ENCODE results near the gene STX17. TPM values are rescaled to one million over a fixed set of nuclear protein-coding genes. Genes with fewer than 3 reads are reported as not detected.

The STX17 gene
- total RNA-seq, 4 donors from 2014 or later: 24.3 to 43.1 (median 33.7) TPM

DNA sequence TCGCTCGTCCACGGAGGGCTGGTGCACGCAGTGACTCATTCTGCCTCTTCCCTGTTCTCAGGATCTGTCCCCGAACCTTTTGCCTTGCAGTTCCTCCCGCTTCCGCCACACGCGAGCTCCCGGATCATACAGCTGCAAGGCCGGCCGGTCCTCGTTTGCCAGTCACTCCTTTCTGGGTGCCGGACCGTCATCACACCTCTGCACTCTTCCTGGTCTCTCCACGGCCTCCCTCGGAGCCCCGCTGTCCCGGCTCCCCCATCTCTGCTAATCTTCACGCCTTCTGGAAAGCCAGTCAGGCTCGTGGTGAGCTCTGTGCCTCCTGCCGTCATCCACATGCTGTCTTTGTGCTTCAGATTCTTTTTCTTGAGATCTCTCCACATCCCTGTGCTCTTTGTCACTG lies 91.8 kb downstream of the STX17 start:
- TF ChIP-seq, protein P1, sequence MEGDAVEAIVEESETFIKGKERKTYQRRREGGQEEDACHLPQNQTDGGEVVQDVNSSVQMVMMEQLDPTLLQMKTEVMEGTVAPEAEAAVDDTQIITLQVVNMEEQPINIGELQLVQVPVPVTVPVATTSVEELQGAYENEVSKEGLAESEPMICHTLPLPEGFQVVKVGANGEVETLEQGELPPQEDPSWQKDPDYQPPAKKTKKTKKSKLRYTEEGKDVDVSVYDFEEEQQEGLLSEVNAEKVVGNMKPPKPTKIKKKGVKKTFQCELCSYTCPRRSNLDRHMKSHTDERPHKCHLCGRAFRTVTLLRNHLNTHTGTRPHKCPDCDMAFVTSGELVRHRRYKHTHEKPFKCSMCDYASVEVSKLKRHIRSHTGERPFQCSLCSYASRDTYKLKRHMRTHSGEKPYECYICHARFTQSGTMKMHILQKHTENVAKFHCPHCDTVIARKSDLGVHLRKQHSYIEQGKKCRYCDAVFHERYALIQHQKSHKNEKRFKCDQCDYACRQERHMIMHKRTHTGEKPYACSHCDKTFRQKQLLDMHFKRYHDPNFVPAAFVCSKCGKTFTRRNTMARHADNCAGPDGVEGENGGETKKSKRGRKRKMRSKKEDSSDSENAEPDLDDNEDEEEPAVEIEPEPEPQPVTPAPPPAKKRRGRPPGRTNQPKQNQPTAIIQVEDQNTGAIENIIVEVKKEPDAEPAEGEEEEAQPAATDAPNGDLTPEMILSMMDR (IDR thresholded peaks at IDR 0.05): no peak
- no peak for TF ChIP-seq EP300 (IDR thresholded peaks at IDR 0.05)
- TF ChIP-seq POLR2A (IDR thresholded peaks at IDR 0.05): no peak
- 92% methylated on average over 22 of the region's 22 CpGs for WGBS, 2 donors
- no peaks in the 10 kb centered on the region for H3K4me1 ChIP-seq
- no peaks in the 10 kb centered on the region for H3K27me3 ChIP-seq
- H3K36me3 ChIP-seq: peaks cover 0 to 38% (median 0%) of the 10 kb centered on the region in 3 donors
- no peak for DNase-seq (ENCODE audit: low spot score in 2 of 2)
- no peak overlapping the region for H3K4me3 ChIP-seq
- H3K27ac ChIP-seq: no peak overlapping the region
- H3K9me3 ChIP-seq: peaks cover 0 to 34% (median 0%) of the 10 kb centered on the region in 4 donors

DNA sequence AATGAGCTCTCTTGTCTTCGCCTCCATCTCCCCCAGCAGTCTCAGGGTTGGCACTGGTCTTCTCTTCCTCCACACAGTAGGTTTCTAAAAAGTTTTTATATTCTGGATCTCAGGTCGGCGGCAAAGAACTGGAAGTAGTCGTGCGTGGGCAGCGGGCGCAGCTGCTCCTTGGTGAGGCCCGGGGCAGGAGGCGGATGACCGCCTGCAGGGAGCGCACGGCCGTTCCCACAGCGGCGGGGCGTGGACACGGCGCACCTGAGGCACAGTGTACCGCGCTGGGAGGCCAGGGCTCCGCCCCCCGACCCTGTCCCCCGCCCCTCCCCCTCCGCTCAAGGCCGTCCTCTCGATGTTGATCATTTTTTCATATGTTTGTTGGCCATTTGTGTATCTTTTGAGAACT lies 92.4 kb downstream of the STX17 start:
- Histone ChIP-seq H3K4me3 (no peak overlapping the region), H3K36me3 (peaks cover 0 to 39% (median 0%) of the 10 kb centered on the region in 3 donors), H3K9me3 (peaks cover 0 to 32% (median 0%) of the 10 kb centered on the region in 4 donors), H3K4me1 (no peaks in the 10 kb centered on the region), H3K27me3 (no peaks in the 10 kb centered on the region), H3K27ac (no peak overlapping the region)
- TF ChIP-seq POLR2A (IDR thresholded peaks at IDR 0.05) (no peak), EP300 (IDR thresholded peaks at IDR 0.05) (no peak)
- TF ChIP-seq, protein P1 (IDR thresholded peaks at IDR 0.05): no peak
- 95 to 98% methylated on average over 24 to 26 of the region's 26 CpGs for WGBS, 2 donors
- no peak for DNase-seq (ENCODE audit: low spot score in 2 of 2)

DNA sequence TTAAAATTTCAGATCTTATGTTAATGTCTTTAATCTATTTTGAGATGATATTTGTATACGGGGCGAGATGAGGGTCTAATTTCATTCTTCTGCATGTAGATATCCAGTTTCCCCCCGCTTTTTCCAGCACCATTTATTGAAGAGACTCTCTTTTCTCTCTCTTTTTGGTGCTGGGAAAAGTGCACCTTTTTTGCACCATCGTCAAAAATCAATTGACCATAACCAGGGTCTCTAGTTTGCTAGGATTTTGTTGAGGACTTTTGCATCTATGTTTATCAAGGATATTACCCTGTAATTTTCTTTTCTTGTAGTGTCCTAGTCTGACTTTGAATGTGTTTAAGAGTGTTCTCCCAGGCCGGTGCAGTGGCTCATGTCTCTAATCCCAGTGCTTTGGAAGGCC lies 93.3 kb downstream of the STX17 start:
- peaks cover 0 to 46% (median 0%) of the 10 kb centered on the region in 3 donors for H3K36me3 ChIP-seq
- TF ChIP-seq EP300 (IDR thresholded peaks at IDR 0.05): no peak
- TF ChIP-seq POLR2A (IDR thresholded peaks at IDR 0.05): no peak
- TF ChIP-seq, protein P1 (IDR thresholded peaks at IDR 0.05): no peak
- no peak overlapping the region for H3K27ac ChIP-seq
- peaks cover 0 to 23% (median 0%) of the 10 kb centered on the region in 4 donors for H3K9me3 ChIP-seq
- DNase-seq (ENCODE audit: low spot score in 2 of 2): no peak
- H3K27me3 ChIP-seq: no peaks in the 10 kb centered on the region
- no peak overlapping the region for H3K4me3 ChIP-seq
- H3K4me1 ChIP-seq: no peaks in the 10 kb centered on the region
- WGBS, 2 donors: 97 to 99% methylated on average over 5 of the region's 5 CpGs

DNA sequence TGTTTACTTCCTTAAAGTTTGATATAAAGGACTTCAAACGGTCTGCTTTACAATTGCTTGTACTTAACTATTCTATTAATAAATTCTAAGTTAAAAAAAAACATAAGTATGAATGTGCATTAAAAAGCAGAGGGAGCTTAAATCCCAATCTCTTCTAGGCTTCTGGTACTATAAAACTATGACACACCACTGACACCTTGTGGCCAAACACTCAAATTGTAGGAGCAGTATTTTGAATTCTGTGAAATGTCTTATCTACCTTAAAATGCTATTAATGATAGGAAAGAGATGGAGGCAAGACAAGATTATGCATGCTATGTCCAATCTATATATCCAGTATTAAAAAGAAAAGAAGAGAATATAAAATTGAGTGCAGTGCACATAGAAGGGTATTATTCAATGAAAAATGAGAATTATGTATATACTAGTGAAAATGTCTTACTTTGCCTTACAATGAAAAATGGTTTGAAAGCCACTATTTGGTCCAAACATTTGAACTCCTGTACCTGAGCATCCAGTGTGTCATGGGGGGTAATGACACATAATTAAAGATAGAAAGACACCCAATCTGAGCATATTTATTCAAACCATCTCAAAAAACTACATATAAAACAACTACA lies 104.7 kb downstream of the STX17 start:
- H3K27ac ChIP-seq: no peak overlapping the region
- H3K9me3 ChIP-seq: peaks cover 0 to 9% (median 0%) of the 10 kb centered on the region in 4 donors
- no peaks in the 10 kb centered on the region for H3K27me3 ChIP-seq
- TF ChIP-seq, protein P1 (IDR thresholded peaks at IDR 0.05): peak in 1 of 5 experiments; percentile 47
- TF ChIP-seq POLR2A (IDR thresholded peaks at IDR 0.05) (no peak), EP300 (IDR thresholded peaks at IDR 0.05) (no peak)
- H3K36me3 ChIP-seq: peaks cover 0 to 78% (median 0%) of the 10 kb centered on the region in 3 donors
- DNase-seq (ENCODE audit: low spot score in 2 of 2): no peak
- no peak overlapping the region for H3K4me3 ChIP-seq
- WGBS, 2 donors: 38 to 58% methylated on average over 1 of the region's 1 CpG
- H3K4me1 ChIP-seq: no peaks in the 10 kb centered on the region

DNA sequence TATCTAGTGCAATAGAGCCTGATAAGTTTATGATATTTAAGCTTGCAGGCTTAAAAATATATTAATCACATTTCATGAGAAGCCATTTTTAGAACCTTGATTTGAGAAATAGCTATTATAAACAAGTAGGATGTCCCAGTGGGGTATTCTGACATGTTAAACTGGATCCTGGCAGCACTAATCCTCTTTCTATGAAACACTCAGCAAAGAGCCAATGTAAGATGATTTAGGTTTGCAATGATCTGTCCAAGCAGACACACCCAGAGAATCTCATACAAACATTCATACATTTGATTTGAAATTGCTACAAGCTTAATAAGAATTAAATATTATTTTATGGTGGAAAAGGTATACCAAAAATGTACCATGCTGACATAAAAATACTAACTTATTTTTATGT lies 105.8 kb downstream of the STX17 start:
- Histone ChIP-seq H3K9me3 (peaks cover 0 to 9% (median 0%) of the 10 kb centered on the region in 4 donors), H3K36me3 (peaks cover 0 to 74% (median 0%) of the 10 kb centered on the region in 3 donors), H3K4me3 (no peak overlapping the region), H3K27me3 (no peaks in the 10 kb centered on the region), H3K4me1 (no peaks in the 10 kb centered on the region), H3K27ac (no peak overlapping the region)
- no peak for DNase-seq (ENCODE audit: low spot score in 2 of 2)
- TF ChIP-seq EP300 (IDR thresholded peaks at IDR 0.05) (no peak), POLR2A (IDR thresholded peaks at IDR 0.05) (no peak)
- TF ChIP-seq, protein P1 (IDR thresholded peaks at IDR 0.05): no peak

All from tibial nerve (tissue), 4 donors.